GM08714 (cell line): ENCODE data around the gene TRIM71.
"Not testable (repeated sequence)": the region's sequence is repeated elsewhere in the genome, so short reads cannot be mapped to it uniquely, and the experiment has no call there.

Experiments
- H3K4me3 ChIP-seq: fragments of 200-500 bp; sonication (Bioruptor generic); 2 replicates; pipeline ENCODE4 v1.5.1; 2014; ENCODE audit warnings: mild to moderate bottlenecking, low read length, inconsistent platforms
- ZNF274 ChIP-seq: IDR thresholded peaks from 2 replicates; pipeline ENCODE4 v1.6.1; 2012; ENCODE audit warnings: mild to moderate bottlenecking, low read depth, low read length

Gene TRIM71

GRCh38 chr3:32815841-32816438, 1.9 kb upstream of the TRIM71 start:
- TF ChIP-seq ZNF274: no peak
- H3K4me3 ChIP-seq: peak overlapping the region; percentile 40; the same call in 1 of the 2 replicates

GRCh38 chr3:32816439-32817256, 1.1 kb upstream of the TRIM71 start:
- TF ChIP-seq ZNF274: no peak
- peak overlapping the region; percentile 71; the same call in 1 of the 2 replicates for H3K4me3 ChIP-seq

GRCh38 chr3:32817257-32817557, 590 bp upstream of the TRIM71 start:
- TF ChIP-seq ZNF274: no peak
- H3K4me3 ChIP-seq: peak overlapping the region; percentile 71; the same call in 1 of the 2 replicates

- no peak for TF ChIP-seq ZNF274
- peak overlapping the region; percentile 71; the same call in 1 of the 2 replicates for H3K4me3 ChIP-seq
Measured at GRCh38 chr3:32818229-32818969, 602 bp downstream of the TRIM71 start.

- no peak for TF ChIP-seq ZNF274
- peak overlapping the region; percentile 71; the same call in 1 of the 2 replicates for H3K4me3 ChIP-seq
Measured at GRCh38 chr3:32818970-32819511, 1.2 kb downstream of the TRIM71 start.

GRCh38 chr3:32819551-32820348, 2.0 kb downstream of the TRIM71 start:
- H3K4me3 ChIP-seq: no peak overlapping the region; the same call in 1 of the 2 replicates
- no peak for TF ChIP-seq ZNF274

GRCh38 chr3:32820430-32820829, 2.6 kb downstream of the TRIM71 start:
- no peak overlapping the region for H3K4me3 ChIP-seq
- TF ChIP-seq ZNF274: no peak

- no peak overlapping the region for H3K4me3 ChIP-seq
- TF ChIP-seq ZNF274: no peak
Measured at GRCh38 chr3:32820971-32821685, 3.3 kb downstream of the TRIM71 start.

- H3K4me3 ChIP-seq: no peak overlapping the region
- TF ChIP-seq ZNF274: no peak
Measured at GRCh38 chr3:32821686-32822296, 4.0 kb downstream of the TRIM71 start.

- no peak overlapping the region for H3K4me3 ChIP-seq
- TF ChIP-seq ZNF274: no peak
Measured at GRCh38 chr3:32822609-32823498, 5.1 kb downstream of the TRIM71 start.

- not testable (repeated sequence) for H3K4me3 ChIP-seq
Measured at GRCh38 chr3:32823641-32824184, 5.9 kb downstream of the TRIM71 start.
